Osteocyte (in vitro differentiated cells): ENCODE measurements around the gene MICB. TPM values are rescaled to one million over a fixed set of nuclear protein-coding genes. Genes with fewer than 3 reads are reported as not detected.

Experiments used
- DNase-seq: peaks from one replicate; pipeline ENCODE4 v3.0.0; 2021; ENCODE audit warnings: mixed read lengths; ENCODE audit not compliant: unreplicated experiment; ENCODE audit errors: extremely low spot score
- H3K27ac Mint-ChIP-seq: one replicate; pipeline ENCODE4 v1.8.0; 2021; ENCODE audit warnings: mild to moderate bottlenecking, mixed read lengths; ENCODE audit not compliant: unreplicated experiment
- H3K27me3 Mint-ChIP-seq: one replicate; pipeline ENCODE4 v1.8.0; 2021; ENCODE audit warnings: mixed read lengths; ENCODE audit not compliant: unreplicated experiment
- H3K36me3 Mint-ChIP-seq: one replicate; pipeline ENCODE4 v1.8.0; 2021; ENCODE audit warnings: mixed read lengths; ENCODE audit not compliant: unreplicated experiment
- H3K4me1 Mint-ChIP-seq: one replicate; pipeline ENCODE4 v1.8.0; 2021; ENCODE audit warnings: mixed read lengths; ENCODE audit not compliant: unreplicated experiment
- H3K4me3 Mint-ChIP-seq: one replicate; pipeline ENCODE4 v1.8.0; 2021; ENCODE audit warnings: mild to moderate bottlenecking, moderate library complexity, mixed read lengths; ENCODE audit not compliant: unreplicated experiment
- H3K9me3 Mint-ChIP-seq: one replicate; pipeline ENCODE4 v1.8.0; 2021; ENCODE audit warnings: mixed read lengths; ENCODE audit not compliant: unreplicated experiment
- CTCF ChIP-seq: fragments of 200-600 bp; sonication (generic); IDR thresholded peaks from 2 replicates; pipeline ENCODE4 v1.5.0; 2021; ENCODE audit warnings: antibody characterized with exemption, mild to moderate bottlenecking, moderate library complexity
- total RNA-seq: library from RNA; stranded (reverse); gene quantifications from 2 replicates; pipeline ENCODE4 v1.2.1, GENCODE V29; 2021

MICB gene
- total RNA-seq, 1 donor from 2014 or later: 12.1 TPM

DNA sequence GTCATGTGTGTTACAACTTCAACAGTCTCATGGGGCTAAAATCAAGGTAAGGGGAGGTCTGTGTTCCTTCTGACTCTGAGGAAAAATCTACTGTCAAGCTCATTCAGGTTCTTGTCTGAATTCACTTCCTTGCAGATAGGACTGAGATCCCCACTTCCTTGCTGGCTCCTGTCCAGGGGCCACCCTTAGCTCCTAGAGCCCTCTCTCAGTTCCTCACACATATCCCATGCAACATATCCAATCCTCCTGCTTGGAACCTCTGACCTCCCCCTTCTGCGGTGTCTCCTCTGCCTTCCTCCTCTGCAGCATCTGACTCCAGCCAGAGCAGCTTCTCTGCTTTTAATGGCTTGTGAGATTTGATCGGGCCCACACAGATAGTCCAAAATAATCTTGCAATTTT is 27.1 kb upstream of the MICB start:
- Mint-ChIP-seq H3K9me3 (no peaks in the 10 kb centered on the region), H3K27ac (no peak overlapping the region), H3K4me3 (no peak overlapping the region), H3K27me3 (peaks cover 9% of the 10 kb centered on the region), H3K36me3 (no peaks in the 10 kb centered on the region), H3K4me1 (peaks cover 11% of the 10 kb centered on the region)
- DNase-seq: no peak
- TF ChIP-seq CTCF: no peak

DNA sequence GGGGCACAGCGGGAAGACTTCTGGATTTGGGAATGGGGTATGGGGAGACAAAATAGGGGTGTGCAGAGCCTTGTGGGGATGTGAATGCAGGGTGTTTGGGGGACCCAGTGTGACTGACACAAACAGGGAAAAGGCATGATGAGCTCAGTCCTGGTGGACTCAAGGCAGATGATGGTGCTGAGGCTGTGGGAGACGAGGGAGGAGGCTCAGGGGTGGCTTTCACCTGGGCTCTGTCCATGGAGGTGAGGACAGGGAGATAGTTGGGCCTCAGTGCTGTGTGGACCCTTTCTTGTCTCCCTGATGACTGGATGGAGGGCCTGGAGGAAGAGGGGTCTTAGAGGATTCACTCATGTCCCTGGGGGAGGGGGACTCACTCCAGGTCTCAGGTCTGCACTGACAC is 26.2 kb upstream of the MICB start:
- Mint-ChIP-seq H3K4me3 (no peak overlapping the region), H3K36me3 (no peaks in the 10 kb centered on the region), H3K27me3 (peaks cover 9% of the 10 kb centered on the region), H3K27ac (no peak overlapping the region), H3K4me1 (peaks cover 11% of the 10 kb centered on the region), H3K9me3 (no peaks in the 10 kb centered on the region)
- TF ChIP-seq CTCF: no peak
- peak; percentile 51 for DNase-seq

DNA sequence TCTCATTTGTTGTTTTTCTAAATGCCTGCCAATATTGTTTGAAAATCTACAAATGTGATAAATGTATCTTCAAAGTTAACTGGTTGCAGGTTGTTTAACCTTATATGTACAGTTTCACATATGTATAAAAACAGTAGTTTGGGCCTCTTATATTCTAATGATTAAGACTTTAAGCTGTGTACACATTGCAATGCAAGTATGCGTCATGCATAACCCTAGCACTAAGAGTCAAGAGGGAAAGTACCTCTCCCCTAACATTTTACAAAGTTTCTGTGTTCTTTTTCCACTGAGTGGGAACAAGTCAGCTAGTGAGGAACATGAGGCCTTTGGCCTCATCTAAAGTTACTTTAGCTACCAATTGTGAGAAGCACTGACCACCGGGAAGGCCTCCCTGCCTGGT is 25.7 kb upstream of the MICB start:
- H3K27me3 Mint-ChIP-seq: peaks cover 9% of the 10 kb centered on the region
- no peak for DNase-seq
- H3K4me3 Mint-ChIP-seq: no peak overlapping the region
- no peaks in the 10 kb centered on the region for H3K36me3 Mint-ChIP-seq
- peaks cover 11% of the 10 kb centered on the region for H3K4me1 Mint-ChIP-seq
- no peaks in the 10 kb centered on the region for H3K9me3 Mint-ChIP-seq
- TF ChIP-seq CTCF: no peak
- no peak overlapping the region for H3K27ac Mint-ChIP-seq

DNA sequence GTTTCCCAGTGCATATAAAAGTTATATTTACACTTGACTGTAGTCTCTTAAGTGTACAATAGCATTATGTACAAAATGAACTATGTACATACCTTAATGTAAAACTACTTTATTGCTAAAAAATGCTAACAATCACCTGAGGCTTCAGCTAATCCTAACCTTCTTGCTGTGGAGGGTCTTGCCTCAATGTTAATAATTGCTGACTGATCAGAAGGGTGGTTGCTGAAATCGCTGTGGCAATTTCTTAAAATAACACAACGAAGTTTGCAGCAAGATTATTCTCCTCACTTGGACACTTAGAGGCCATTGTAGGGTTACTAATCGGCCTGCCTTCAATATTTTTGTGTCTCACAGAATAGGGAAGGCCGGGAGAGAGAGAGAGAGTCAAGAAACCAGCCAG is 24.7 kb upstream of the MICB start:
- peak; percentile 2 for DNase-seq
- H3K36me3 Mint-ChIP-seq: no peaks in the 10 kb centered on the region
- peaks cover 9% of the 10 kb centered on the region for H3K27me3 Mint-ChIP-seq
- no peak overlapping the region for H3K4me3 Mint-ChIP-seq
- H3K27ac Mint-ChIP-seq: no peak overlapping the region
- no peaks in the 10 kb centered on the region for H3K9me3 Mint-ChIP-seq
- no peak for TF ChIP-seq CTCF
- peaks cover 11% of the 10 kb centered on the region for H3K4me1 Mint-ChIP-seq

- Mint-ChIP-seq H3K27me3 (peaks cover 9% of the 10 kb centered on the region), H3K27ac (peak overlapping the region; percentile 75), H3K4me3 (no peak overlapping the region), H3K36me3 (no peaks in the 10 kb centered on the region), H3K9me3 (no peaks in the 10 kb centered on the region), H3K4me1 (peaks cover 11% of the 10 kb centered on the region)
- peak; percentile 65 for DNase-seq
- TF ChIP-seq CTCF: no peak
Measured at GRCh38 chr6:31473780-31474761, 23.9 kb upstream of the MICB start.
